NCI-H1436 treated with DMSO at 0.1 percent for 48 hours (cell line): Measurements from ENCODE around the gene NOC2L.

Experiments
- DNase-seq: peaks from one replicate; lab custom pipeline; 2025; lab: John Stamatoyannopoulos, UW

The NOC2L gene

DNA sequence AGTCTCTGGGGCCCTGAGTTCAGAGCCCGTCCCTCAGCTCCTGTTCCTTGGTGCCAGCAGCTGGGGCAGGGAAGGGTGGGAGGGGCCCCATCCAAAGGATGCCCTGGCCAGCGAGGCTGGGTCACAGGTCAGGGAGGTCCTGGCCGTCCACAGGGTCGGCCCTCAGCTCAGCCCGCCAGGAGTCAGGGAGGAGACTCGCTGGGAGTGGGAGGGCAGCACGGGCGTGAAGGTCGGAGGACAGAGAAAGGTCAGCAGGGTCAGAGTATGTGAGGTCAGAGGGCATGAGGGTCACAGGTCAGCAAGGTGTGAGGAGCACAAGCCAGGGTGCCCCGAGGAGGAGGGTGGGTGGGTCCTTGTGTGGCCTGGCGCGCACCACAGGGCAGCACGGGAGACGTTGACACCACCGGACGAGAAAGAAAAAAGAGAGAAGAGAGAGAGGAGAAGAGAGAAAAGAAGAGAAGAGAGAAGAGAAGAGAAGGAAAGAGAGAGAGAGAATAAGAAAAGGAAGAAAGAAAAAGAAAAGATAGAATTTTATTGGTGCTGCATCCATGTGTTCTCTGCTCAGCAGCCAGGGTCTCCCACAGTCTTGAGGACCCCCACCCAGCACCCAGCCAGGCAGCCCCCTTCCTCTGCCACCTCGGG, 15.8 kb upstream of the NOC2L start:
- no peak for DNase-seq

- no peak for DNase-seq
Observed at GRCh38 chr1:974293-974640, 15.2 kb upstream of the NOC2L start.

- DNase-seq, result no peak
Observed at GRCh38 chr1:973459-974292, 14.6 kb upstream of the NOC2L start.

GRCh38 chr1:972726-973458, 13.8 kb upstream of the NOC2L start:
- no peak for DNase-seq

DNA sequence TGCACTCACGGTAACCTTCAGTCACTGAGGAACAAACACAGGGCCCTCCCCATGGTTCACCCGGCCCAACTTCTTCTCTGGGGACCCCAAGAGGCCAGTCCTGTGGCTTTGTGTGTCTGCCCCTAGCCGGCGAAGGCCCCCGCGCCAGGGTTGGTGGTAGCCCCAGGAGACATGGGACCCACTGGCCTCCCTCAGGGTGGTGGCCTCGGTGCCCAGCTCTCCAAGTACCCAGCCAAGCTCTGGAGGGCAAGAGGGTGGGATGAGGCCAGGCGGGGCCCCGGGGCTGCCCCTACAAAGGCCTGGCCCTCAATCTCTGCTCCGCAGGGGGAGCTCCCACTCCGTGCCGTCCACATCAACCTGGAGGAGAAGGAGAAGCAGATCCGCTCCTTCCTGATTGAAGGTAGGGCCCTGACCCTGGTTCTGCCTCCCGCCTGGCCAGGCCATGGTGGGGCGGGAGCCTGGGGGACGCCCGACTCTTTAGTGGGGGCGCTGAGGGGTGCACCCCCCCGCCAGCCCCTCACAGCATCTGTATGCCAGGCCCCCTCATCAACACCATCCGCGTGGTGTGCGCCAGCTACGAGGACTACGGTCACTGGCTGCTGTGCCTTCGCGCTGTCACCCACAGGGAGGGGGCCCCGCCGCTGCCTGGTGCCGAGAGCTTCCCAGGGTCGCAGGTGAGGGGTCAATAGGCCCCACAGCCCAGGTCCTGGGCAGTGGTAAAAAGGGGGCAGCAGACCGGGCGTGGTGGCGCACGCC, 12.9 kb upstream of the NOC2L start:
- no peak for DNase-seq

- no peak for DNase-seq
Observed at GRCh38 chr1:970973-971730, 12.1 kb upstream of the NOC2L start.

DNA sequence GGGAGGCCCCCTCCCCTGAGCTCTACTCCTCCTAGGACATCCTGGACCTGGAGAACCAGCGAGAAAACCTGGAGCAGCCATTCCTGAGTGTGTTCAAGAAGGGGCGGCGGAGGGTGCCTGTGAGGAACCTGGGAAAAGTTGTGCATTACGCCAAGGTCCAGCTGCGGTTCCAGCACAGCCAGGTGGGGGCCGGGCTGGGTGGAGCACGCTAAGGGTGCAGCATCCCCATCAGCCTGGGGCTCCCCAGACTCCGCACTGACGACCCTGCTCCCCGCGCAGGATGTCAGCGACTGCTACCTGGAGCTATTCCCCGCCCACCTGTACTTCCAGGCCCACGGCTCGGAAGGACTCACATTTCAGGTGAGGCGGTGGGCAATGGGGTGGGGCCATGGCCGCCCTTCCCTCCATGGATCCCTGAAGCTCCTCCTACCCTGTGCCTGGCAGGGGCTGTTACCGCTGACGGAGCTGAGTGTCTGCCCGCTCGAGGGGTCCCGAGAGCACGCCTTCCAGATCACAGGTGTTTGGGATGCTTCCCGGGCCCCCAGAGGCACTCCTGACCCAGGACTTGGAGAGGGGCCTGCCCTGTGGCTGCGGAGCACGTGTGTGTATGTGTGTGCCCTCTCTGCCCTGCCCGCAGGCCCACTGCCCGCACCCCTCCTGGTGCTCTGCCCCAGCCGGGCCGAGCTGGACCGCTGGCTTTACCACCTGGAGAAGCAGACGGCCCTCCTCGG, 11.4 kb upstream of the NOC2L start:
- no peak for DNase-seq

- no peak for DNase-seq
Observed at GRCh38 chr1:969260-969855, 10.3 kb upstream of the NOC2L start.

DNA sequence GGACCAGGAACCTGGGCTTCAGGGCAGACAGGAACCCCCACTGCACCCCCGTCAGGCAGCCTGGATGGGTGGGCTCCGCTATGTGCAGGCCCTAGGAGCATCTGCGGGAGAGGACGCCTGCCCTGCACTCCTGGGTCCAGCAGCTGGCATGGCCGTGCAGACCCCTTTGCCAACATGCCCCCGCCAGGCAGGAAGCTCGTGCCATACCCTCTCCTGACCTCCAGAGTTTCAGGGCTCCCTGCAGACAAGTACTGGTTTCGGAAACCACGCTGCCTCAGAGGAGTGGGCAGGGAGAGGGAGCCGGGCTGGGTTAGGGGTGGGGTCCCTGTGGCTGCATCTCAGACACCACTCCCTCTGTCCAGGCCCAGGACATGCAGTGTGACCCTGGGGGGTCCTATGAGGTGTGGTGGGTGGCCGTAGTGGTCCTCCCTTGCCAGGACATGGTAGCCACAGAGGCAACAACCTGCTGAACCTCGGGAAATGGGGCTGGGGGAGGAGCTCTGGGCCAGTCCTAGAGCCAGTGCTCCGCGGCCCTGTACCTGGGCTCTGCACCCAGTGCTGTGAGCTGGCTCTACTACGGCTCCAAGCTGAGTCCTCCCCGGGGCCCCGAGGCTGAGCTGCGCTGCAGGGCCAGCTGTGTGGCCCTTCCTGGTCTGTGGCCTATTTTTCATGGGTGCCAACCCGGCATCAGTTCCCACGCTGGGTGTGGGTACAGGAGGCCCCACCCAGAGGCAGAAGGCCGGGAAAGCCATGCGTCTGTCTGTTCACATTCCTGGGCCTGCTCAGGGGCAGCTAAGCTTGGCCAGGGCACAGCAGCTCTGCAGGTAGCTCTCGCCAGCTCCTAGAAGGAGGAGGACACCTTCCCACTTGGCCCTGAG, 8.6 kb upstream of the NOC2L start:
- DNase-seq, result no peak

DNA sequence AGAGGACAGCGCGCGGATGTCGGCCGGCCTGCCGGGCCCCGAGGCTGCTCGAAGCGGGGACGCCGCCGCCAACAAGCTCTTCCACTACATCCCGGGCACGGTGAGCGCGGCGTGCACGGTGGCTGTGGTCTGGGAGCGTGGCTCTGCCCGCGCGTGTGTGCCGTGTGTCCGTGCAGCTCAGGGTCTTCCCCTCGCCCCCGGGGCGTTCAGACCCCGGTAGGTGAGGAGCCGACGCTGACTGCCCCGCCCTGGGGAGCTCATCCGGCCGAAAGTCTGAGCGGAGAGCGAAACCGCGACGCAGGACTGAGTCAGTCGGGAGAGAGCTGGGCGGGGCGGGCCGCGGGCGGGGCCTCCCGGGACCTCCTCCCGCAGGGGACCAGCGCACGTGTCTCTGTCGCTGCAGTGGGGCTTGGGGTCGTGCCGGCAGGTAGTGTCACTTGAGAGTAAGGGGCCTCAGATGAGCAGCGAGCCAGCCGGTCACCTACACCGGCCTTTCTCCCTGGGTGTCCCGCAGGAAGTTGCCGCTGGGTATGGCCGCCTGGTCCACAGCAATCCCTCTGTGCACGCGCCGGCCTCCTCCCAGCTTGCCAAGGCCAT, 7.7 kb upstream of the NOC2L start:
- no peak for DNase-seq

- DNase-seq, result no peak
Observed at GRCh38 chr1:966135-966703, 7.2 kb upstream of the NOC2L start, which contains the start of gene PLEKHN1. Gene PLEKHN1, plus strand, starts transcription at chr1:966482. Its CDS starts 50 bp downstream, at chr1:966532.

- no peak for DNase-seq
Observed at GRCh38 chr1:965526-966134, 6.6 kb upstream of the NOC2L start.

- DNase-seq, result no peak
Observed at GRCh38 chr1:964691-965525, 5.9 kb upstream of the NOC2L start.

DNA sequence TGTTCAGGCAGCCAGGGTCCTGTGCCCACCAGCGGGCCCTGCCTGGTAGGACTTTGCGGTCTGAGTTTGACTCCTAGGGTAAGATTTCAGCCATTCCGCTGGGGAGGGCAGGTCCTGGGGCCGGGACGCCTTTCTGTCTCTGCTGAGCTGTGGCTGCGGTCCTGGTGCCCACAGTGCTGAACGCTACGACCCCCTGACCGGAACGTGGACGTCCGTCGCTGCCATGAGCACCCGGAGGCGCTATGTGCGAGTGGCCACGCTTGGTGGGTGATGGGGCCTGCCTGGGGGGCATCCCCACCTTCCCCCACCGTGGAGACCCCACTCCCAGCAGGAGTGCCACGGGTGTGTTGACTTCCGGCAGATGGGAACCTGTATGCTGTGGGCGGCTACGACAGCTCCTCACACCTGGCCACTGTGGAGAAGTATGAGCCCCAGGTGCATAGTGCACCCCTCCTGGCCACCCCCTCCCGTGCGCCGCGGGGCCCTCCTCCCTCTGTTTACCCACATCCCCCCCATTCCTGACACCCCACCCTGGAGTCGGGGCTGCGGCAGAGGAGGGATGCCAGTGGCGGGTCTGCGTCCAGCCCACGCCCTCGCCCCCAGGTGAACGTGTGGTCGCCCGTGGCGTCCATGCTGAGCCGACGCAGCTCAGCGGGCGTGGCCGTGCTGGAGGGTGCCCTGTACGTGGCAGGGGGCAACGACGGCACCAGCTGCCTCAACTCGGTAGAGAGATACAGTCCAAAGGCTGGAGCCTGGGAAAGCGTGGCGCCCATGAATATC, 4.9 kb upstream of the NOC2L start:
- DNase-seq, result no peak

GRCh38 chr1:963301-963651, 4.2 kb upstream of the NOC2L start:
- no peak for DNase-seq
